UCSD-AML1 (cell line): ENCODE results near the gene RAB3IL1.

Experiments used
- DNase-seq: peaks from one replicate; lab custom pipeline; 2025; ENCODE audit not compliant: unreplicated experiment; lab: John Stamatoyannopoulos, UW

The RAB3IL1 gene

DNA sequence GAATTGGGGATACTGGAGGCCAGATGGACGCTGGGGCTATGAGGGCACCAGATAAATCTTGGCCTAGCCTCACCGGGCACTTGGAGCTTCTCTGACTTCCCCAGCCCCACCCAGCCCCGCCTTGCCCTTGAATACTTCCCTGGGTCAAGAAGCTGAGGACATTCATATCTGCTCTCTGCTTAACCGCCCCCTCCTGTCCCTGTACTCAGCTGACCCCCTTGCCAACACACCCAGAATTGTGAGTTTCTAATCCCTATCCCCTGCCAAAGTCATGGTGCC, 48.0 kb downstream of the RAB3IL1 start:
- no peak for DNase-seq

DNA sequence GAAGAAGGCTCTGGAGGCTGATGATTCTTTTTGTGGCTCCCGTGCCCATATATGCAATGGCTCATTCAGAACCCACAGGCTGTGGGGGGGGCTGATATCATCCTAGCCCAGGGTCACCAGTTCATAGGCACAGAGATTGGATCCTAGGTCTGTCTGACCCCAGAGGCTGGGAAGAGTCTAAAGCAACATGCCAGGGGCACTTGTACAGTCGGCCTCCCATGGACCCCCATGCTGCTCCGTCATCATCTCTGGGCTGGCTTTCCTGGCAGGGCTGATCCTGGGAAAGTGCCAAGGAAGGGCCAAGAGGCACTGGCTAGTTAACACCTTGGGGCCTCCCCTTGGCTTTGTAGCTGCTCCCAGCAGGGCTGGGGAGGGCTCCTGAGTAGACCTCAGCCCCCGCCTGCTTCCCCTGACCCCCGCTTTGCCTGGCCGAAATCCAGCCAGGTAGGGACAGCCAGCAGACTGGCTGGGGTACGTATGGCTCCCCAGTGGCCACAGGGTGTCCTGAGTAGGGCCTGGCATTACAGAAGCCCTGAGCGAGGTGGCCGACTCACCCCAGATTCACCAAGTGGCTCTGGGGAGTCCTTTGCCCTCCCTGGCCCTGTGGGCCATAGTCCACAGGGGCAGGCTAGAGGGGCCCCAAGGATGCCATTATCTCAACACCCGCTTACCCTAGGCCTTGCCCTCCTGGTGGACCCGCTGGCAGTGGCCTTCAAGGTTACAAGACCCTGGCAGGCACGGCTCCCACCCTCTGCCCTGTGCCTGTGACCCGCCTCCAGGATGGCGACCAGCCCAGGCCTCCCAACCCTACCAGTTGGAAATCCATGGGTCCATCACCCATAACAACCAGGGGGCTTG, 48.6 kb downstream of the RAB3IL1 start:
- no peak for DNase-seq

DNA sequence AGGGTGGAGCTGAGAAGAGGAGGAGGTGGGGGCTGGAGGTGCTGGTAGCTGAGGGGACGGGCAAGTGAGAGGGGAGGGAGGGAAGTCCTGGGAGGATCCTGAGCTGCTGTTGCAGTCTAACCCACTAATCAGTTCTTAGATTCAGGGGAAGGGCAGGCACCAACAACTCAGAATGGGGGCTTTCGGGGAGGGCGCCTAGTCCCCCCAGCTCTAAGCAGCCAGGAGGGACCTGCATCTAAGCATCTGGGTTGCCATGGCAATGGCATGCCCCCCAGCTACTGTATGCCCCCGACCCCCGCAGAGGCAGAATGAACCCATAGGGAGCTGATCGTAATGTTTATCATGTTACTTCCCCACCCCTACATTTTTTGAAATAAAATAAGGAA, 50.4 kb downstream of the RAB3IL1 start:
- no peak for DNase-seq

DNA sequence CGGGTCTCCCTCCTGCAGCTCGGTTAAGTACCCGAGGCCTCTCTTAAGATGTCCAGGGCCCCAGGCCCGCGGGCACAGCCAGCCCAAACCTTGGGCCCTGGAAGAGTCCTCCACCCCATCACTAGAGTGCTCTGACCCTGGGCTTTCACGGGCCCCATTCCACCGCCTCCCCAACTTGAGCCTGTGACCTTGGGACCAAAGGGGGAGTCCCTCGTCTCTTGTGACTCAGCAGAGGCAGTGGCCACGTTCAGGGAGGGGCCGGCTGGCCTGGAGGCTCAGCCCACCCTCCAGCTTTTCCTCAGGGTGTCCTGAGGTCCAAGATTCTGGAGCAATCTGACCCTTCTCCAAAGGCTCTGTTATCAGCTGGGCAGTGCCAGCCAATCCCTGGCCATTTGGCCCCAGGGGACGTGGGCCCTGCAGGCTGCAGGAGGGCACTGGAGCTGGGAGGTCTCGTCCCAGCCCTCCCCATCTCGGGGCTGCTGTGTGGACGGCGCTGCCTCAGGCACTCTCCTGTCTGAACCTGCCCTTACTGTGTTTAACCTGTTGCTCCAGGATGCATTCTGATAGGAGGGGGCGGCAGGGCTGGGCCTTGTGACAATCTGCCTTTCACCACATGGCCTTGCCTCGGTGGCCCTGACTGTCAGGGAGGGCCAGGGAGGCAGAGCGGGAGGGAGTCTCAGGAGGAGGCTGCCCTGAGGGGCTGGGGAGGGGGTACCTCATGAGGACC, 51.0 kb downstream of the RAB3IL1 start:
- DNase-seq = no peak

DNA sequence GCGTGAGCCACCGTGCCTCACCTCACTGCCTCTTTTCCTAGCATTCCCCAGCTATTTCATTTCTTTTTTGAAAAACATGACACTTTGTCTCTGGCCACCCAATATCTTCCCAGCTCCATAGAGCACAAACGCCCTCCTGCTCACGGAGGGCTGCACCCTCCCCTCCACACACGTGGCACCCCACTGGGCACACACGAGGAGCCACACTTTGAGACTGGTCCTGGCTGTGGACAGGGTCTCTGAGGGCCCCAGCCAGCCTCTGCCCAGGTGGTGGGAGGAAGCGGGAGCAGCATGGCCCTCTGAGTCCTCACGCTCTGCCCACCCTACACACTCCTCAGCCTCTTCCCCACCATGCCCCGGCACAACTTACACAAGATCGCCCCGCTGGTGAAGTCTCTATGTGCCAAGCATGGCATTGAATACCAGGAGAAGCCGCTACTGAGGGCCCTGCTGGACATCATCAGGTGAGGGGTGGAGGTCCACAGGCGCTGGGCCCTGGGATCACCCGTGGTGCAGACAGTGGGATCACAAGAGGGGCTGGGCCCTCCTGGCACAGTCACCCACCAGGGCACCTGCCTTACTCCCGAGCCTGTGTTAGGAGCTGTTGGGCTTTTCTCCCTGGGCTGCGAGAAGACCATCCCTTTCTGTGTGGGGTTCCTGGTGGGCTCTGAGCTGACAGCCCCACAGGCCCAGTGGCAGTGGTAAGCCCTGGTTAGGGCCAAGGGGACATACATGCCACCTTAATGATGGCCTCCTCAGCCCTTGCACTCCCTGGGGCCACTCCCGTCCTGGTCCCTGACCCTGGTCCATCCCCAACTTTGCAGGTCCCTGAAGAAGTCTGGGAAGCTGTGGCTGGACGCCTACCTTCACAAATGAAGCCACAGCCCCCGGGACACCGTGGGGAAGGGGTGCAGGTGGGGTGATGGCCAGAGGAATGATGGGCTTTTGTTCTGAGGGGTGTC, 52.3 kb downstream of the RAB3IL1 start:
- DNase-seq = no peak

DNA sequence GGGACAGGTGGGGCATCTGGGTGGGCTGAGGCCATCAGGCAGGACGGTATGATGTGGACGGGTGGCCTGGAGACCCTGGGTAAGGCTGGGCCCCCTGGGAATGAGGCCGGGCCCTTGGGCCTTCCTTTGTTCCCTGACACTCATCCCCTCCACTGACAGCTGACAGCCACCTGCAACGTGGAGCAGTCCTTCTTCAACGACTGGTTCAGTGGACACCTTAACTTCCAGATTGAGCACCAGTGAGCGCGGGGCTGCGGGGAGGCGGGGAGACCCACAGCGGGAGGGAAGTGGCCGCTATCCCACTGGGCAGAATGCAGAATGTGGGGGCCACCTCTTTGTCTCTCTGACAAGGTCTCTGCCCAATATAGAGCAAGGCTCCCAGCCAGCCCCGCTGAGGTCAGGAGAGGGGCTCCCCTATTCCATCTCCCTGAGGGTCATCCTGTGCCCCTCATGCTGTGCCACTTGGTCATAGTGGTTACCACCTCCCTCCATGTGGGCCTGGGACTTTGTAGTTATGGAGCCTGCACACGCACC, 53.8 kb downstream of the RAB3IL1 start:
- no peak for DNase-seq

DNA sequence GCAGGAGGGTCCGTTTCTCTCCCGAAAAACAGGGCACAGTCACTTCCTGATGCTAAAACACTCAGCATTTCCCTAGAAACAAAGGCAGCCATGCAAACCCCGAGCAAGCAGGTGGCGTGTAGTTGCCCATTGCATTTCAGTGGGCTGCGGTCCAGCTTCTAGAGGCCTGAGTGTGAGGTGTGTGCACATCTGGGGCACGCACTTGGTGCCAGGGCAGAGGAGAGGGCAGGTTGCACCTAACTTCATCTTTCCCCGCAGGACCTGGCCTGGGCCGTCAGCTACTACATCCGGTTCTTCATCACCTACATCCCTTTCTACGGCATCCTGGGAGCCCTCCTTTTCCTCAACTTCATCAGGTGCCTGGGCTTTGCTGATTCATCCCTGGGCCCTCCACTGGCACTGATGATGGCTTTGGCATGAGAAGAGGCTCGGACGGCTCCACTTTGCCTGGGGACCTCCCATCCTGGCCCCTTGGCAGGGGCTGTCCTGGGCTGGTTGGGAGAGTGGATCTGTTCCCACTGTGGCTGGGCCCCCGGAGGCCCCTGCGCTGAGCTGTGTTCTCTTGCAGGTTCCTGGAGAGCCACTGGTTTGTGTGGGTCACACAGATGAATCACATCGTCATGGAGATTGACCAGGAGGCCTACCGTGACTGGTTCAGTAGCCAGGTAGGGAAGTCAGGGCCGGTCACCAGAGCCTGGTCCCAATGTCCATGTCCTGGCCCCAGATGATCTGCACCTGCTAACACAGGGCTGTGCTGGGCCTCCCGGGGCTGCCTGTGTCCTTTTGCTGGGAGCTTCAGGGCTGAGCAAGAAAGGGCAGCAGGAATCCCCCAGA, 54.4 kb downstream of the RAB3IL1 start:
- no peak for DNase-seq

DNA sequence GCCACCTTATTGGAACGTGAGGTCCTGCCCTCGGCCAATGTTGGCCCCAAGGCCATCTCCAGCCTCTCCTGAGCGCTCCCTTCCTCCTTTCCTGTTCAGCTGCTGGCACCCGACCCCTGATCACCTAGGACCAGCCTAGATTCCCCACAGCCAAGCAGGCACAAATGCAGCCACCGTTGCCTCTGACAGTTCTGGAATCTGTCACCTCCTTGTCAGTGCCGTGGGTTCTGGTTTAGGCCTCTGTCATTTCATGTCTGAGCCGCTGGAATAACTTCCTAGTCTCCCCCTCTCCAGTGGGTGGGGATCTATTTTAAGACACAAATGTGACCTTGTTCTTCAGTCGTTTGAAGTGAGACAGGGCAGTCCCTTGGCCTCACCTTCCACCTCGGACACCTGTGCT, 55.7 kb downstream of the RAB3IL1 start:
- DNase-seq = no peak

DNA sequence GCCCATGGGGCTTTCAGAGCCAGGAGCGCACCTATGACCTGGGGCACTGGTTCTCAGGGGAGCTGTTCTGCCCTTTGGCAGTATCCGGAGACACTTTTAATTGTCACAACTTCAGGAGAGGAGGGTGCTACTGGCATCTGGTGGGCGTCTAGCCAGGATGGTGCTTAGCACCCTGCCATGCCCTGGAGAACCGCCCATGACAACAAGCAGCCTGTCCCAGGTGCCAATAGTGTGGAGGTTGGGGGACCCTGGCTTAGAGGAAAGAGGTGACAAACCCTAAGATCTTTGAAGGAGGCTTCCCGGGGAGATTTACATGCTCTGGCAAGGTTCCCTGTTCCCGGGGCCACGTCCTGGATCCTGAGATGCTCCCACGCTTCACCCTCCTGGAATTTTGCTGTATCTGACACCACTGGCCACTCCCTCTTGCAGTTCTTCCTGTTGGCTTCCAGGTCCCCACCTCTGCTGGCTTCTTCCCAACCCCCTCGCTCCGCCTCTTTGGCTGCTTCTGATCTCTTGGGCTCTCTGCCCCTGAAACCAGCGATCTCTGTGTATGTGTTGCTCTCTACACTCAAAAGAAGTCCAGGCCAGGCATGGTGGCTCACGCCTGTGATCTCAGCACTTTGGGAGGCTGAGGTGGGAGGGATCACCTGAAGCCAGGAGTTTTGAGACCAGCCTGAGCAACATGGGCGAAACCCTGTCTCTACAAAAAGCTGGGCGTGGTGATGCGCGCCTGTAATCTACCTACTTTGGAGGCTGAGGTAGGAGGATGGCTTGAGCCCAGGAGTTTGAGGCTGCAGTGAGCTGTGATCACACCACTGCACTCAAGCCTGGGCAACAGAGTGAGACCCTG, 57.1 kb downstream of the RAB3IL1 start:
- no peak for DNase-seq

DNA sequence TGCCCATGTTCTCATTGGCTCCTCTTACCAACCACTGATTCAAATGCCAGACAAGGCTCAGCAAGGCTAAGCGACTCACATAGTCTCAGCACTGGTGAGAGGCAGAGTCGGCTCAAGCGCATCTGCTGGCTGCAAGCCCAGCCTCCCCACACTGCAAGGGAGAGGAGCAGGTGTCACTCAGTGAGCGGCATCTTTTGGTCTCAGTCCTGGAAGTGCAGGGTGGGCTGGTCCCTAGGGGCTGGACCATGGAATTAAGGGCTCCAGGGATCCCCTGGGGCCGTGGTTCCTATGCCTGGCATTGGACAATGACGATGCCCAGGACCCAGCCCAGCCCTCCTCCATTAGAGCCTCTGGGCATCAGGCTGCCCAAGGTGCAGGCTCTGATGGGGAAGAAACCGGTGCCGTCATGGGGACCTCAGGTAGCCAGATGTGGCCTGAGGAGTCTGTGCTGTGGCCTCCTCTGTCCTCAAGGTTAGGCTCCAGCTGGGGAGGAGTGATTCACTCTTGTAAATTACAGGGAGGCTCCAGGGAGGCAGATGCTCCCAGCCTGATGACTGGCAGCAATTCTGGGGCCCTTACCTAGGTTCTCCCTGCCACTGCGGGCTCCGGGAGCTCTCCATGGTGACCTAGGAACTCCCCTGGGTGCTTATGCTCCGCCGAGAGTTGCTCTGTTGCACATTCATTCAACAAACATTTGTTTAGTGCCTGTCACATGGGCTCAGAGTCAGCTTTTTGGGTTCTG, 61.3 kb downstream of the RAB3IL1 start:
- DNase-seq = no peak

DNA sequence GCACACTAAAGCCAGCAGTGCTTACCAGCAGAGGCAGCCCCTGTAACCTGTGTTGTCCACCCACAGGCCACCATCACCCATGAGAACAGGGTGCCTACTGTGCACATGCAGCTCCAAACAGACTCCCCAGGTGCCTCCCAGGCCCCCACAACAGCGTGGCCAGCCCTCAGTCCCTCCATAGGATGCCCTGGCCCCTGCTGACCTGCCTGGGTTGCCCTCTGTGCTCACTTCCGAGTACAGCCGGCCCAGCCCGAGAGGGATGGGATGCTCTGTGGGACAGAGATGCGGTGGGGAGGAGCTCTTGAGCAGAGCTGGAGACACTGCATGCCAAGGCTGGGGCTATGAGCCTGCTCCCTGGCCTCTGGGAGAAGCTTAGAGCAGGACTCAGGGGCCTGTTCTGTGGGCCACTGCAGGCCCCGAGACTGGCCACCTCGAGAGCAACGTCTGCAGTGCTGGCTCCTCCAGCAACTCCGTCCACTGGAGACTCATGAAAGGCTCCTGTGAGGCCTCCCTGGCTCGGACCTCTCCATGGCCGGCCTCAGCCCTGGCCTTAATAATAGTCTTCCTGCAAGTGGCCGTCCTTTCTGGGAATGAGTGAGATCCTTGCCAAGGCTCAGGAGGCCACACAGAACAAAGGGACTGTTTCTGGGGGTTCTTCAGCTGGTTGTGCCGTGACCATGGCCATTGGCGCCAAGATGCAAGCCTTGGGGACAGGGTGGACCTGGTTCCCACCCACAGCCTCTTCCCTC, 62.2 kb downstream of the RAB3IL1 start:
- DNase-seq = no peak

DNA sequence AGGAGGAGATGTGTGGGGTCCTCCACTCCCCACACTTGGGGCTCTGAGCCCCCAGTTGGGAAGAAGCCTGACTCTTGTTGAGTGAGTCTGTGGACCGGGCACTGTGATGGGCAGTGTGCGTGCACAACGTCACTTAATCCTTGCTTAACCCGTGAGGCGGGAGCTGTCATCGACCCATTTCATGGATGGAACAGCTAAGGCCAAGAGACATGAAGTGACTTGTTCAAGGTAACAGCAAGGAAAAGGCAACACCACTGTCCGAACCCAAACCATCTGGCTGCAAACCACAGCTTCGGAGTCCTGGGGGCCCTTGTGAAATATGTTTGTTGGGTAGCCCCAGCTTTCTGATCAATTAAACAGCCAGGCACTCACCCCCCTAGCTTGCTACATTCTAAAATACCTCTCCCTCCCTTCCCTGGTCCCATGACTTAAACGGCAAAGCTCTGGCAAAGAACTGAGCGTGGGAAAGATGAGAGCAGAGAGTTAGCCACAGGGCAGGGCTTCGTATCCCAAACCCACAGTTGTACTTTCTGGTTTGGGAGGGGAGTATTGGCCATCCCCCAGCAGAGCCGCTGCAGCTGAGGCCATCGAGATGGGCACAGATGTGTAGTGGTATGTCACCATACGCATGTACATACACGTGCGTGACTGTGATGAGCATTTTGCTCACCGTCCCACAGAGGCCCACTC, 63.0 kb downstream of the RAB3IL1 start:
- no peak for DNase-seq

DNA sequence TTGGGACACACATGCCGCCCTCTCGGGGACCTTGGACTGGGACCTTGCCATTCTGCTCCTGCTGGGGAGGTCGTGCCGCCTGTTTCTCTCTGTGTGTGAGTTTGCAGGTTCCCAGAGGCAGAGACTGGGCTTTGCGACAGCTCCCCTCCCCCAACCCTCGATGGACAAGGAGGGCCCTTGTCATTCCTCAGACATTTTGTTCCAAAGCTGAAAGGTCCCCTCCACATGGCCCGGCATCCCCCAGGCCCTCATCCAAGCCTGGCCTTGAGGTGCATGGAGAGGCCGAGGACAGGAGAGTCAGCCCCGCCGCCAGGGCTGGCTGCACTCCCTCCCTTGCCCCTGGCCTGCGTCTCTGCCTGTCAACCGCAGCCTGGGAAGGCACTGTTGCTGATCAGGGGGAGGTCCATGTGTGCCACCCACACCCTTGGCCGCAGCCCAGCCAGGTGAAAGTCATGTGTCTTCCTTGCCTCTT, 63.6 kb downstream of the RAB3IL1 start:
- no peak for DNase-seq

DNA sequence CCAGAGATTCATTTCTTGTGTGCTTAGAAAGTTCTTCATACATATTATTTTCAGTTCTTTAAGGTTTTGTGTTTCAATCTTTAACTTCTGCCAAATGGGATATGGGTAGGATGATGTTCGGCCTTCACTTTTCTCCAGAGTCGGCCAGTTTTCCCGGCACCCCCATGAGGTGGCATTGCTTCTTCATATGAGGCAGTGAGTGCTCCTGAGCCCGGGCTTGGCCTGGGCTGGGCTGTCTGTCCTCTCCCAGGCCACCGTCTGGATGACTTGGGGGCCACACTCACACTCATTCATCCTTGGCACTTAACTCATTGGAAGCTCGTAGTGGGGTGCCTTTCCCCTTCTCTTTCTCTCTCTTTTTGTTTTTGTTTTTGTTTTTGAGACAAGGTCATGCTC, 65.5 kb downstream of the RAB3IL1 start:
- no peak for DNase-seq

DNA sequence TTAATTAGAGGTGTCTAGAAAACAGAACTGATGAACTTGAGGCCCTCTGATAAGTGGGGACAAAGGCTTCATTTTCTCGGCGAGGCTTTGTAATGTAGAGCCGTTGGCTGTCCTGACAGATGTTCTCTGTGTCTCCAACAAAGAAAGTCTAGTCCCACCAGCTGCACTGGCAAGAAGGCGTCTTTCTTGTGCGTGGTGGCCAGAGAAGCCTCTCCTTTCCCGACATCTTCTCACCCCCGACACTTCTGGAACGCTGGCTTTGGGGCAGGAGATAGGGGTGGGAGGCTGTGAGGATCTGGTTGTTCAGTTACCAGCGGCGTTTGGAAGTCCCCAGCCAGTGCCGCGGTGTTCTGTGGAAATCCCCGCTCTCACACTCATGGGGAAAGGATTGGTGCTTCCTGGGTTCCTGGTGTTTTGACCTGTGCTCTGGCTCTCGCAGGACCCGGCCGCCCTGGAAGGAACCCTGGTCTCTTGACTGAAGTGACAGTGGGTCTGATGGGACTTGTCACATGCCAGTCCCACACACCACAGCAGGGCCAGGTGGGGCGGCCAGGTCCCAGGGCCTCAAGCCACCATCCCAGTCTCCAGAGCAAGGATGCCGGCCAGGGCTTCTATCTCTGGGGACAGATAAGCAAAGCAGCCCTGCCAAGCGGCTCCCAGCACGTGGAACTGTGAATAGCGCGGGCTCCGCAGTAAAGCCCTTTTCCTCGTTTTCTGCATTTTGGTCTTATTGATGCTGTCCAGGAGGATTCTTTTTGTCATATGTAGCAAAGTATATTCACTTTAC, 66.1 kb downstream of the RAB3IL1 start:
- no peak for DNase-seq

DNA sequence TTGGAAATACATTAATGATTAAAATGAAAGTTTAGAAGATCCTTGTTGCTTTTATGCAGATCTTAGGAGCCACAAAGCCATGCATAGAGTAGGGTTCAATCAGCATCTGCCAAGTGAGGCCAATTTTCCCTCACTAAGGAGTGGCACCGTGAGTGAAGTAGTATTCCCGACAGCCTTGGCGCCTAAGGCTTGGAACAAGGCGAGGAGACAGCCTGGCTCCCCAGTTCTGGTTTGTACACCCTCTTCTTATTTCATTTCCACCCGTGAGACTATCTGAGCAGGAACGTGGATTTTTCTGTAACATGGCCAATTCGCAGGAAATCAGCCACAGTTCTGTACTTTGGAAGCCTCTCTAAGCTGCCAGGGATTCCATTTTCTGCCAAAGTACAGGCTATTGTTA, 66.7 kb downstream of the RAB3IL1 start:
- no peak for DNase-seq

DNA sequence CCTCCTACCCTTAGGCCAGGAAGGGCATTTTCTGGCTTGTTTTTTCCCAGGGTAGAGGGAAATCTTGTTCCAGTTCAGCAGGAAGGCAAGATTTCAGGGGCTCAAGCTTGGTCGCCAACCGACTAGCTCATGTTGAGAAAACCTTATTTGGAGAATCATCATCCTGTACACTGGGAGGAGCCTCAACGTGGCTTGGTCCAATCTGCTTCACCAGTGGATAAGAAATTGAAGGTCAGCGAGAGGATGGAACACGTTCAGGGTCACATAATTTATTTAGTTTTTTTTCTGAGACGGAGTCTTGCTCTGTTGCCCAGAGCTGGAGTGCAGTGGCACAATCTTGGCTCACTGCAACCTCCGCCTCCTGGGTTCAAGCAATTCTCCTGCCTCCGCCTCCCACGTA, 68.7 kb downstream of the RAB3IL1 start:
- DNase-seq = no peak
